NB4 (cell line): Measurements from ENCODE around the gene ARHGEF10L.

Experiments
- POLR2A ChIP-seq: IDR thresholded peaks from 2 replicates; pipeline ENCODE4 v1.6.1; 2011; ENCODE audit warnings: mild to moderate bottlenecking; ENCODE audit not compliant: insufficient read length; ENCODE audit errors: extremely low read depth
- TF ChIP-seq, protein P1 (sequence below): IDR thresholded peaks from one replicate; pipeline ENCODE4 v1.5.1; 2012; ENCODE audit warnings: low read depth, low read length
- TF ChIP-seq, protein P2 (sequence below): IDR thresholded peaks from 2 replicates; pipeline ENCODE4 v1.6.1; 2011; ENCODE audit warnings: low read depth, low read length

DNA sequence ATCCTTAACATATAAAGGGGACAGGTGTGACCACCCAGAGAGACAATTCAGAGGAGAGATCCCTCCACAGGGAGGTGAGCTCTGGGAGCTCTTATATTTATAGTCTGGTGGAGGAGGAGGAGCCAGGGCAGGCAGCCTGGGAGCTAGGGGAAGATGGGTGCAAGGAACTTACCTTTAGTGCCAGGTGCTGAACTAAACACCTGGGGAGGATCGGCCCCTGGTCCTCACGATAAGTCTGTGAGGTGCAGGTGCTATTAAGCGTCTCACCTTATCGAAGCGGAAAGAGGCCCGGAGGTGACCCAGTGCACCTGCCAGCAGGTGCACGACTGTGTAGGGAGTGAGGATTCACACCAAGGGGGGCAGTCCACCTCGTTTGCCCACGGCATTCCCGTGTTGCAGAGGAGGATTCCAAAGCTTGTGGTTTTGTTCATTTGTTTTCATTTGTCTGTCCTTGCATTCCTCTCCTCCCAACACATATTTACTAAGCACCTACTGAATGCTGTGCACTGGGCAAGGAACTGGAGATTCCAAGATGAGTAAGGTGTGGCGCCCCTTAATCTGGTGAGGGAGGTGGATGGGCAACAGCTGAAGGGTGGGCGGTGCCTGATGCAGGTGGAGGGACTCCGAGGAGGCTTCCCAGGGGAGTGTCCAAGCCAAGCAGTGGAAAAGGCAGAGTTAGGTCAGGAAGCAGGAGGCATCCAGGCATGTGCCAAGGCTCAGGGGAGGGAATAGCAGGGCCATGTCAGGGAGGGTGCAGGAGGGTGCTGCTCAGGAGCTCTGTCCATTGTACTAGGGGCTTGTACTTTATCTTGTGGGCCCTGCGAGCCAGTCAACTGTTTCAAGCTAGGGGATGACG, 11.5 kb downstream of the ARHGEF10L start:
- no peak for TF ChIP-seq POLR2A
- TF ChIP-seq, protein P1, sequence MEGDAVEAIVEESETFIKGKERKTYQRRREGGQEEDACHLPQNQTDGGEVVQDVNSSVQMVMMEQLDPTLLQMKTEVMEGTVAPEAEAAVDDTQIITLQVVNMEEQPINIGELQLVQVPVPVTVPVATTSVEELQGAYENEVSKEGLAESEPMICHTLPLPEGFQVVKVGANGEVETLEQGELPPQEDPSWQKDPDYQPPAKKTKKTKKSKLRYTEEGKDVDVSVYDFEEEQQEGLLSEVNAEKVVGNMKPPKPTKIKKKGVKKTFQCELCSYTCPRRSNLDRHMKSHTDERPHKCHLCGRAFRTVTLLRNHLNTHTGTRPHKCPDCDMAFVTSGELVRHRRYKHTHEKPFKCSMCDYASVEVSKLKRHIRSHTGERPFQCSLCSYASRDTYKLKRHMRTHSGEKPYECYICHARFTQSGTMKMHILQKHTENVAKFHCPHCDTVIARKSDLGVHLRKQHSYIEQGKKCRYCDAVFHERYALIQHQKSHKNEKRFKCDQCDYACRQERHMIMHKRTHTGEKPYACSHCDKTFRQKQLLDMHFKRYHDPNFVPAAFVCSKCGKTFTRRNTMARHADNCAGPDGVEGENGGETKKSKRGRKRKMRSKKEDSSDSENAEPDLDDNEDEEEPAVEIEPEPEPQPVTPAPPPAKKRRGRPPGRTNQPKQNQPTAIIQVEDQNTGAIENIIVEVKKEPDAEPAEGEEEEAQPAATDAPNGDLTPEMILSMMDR, result no peak
- TF ChIP-seq, protein P2, sequence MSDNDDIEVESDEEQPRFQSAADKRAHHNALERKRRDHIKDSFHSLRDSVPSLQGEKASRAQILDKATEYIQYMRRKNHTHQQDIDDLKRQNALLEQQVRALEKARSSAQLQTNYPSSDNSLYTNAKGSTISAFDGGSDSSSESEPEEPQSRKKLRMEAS, result no peak
